Stimulated activated CD4-positive, alpha-beta T cell treated with anti-CD3 and anti-CD28 coated beads, Interleukin-4, amount 100 ng/mL, for 1 hour (primary cell): Measurements from ENCODE around the gene ZFYVE26.

Experiments
- DNase-seq: peaks from one replicate; pipeline ENCODE4 v3.0.0-alpha.2; 2020

Gene ZFYVE26

DNA sequence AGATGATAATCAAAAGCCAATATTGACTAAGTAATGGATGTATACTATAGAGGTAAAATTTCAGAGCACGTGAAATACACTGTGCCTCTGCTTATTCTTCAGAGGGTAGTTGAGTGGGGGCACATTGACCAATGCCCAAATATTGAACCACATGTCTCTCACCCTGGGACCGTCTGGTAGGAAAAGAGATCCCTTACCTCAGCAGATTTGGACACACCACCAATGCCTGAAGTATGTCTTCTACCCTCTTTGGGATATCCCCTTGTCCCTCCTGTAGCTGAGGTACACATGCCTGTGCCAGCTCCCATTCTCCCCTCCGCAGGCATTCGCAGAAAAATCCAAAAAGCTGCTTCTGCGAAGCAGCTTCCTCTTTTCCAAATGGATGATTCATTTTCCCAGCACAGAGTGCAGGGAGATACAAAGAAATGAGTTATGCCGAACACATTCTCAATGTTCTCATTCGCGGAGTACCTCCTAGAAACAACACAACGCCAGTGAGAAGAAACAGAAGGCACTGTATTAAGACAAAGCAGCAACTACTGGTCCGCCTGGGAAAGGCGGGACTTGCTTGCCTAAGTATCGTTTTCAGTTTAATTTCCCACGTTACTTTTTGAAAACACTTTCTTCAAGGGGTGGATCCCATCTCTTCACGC, 691 bp downstream of the ZFYVE26 start:
- DNase-seq: no peak

- DNase-seq: no peak
Observed at GRCh38 chr14:67814821-67815220, 1.6 kb downstream of the ZFYVE26 start.

DNA sequence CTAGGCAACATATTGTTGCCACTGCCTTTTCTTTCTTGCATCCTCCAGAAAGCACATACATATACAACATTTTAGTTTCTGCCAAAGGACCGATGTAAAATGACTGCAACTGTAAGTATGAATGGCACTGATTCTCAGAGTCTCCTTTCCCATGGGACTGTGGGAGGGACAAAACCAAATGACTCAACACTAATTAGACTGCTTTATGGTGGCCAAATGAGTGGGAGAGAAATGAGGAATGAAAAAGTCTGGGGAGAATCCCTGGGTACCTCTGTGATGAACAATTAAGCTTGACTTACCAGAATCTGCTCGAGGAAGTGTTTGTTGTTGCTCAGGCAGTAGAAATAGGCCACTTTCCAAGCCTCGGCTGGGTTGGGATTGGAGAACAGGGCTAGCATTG, 10.1 kb downstream of the ZFYVE26 start:
- no peak for DNase-seq

GRCh38 chr14:67800743-67801142, 15.6 kb downstream of the ZFYVE26 start:
- no peak for DNase-seq

- DNase-seq: no peak
Observed at GRCh38 chr14:67798731-67799130, 17.7 kb downstream of the ZFYVE26 start.

DNA sequence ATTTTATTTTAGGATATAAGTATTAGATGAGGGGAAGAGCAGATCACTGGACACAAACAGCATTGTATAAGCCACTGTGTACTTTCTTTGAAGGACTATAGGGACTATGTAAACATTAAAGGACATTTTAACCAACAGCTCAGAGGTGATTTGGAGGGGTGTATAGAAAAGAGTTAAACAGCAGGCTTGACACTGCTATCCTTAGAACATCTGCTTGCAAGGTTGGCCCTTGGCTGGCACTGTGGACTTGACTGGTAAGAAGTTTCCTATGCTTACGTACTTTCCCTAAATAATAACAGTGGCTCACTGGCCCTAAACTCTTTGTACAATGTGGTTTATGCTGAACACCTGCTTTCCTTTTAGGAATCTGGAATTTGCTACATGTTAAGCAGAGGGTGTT, 28.7 kb downstream of the ZFYVE26 start:
- no peak for DNase-seq

DNA sequence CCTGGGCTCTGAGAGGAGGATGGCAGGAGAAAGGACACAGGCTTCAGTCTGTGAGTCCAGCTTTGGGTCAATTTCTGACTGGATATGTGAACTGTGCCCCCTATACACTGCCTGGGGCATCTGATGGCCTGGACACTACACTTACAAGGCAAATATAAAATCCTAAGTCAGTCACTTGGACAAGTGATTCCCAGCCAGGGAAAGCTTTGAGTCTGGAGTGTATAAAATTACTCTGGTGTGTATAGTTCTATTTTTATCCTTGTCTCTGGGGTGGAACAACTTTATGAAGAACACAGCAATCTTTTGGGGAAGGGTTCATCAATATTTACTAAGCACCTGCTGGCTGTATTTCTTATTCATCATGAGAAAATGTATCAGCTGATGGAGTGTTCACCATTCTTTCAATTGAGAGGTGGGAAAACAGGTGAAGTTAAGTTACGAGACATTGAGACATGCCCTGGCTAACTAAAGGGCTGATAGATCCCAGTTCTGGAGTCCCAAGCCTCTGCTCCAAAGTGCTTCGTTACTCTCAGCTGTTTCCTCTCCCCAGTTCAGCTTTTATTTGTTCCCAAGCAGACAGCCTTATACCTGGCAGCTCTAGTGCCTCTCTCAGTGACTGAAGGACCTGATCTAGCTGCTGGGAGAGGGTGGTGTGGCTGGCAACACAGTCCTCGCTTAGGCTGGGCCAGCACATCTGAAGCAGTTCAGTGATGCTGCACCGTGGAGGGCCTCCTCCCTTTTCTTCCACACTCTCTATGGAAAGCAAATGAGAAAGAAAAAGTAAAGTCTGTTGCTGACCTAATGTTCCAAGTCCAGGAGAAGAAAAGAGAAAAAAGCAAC, 30.9 kb downstream of the ZFYVE26 start:
- no peak for DNase-seq

- no peak for DNase-seq
Observed at GRCh38 chr14:67784244-67784823, 32.1 kb downstream of the ZFYVE26 start.

DNA sequence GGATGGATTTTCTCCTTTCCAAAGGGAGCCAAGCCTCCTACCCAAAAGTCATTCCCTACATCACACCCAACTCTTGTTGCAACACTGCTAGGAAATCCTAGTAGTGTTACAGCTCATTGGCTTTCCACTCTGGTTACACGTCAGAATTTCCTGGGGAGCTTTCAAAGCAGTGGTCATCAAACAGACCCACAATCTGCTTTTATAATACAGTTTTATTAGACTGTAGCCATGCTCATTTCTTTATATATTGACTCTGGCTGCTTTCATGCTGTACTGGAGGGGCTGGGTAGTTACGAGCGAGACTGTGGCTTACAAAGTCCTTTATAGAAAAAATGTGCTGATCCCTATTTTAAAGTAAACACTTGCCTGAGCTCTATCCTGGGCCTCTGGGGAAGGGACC, 34.3 kb downstream of the ZFYVE26 start:
- no peak for DNase-seq

DNA sequence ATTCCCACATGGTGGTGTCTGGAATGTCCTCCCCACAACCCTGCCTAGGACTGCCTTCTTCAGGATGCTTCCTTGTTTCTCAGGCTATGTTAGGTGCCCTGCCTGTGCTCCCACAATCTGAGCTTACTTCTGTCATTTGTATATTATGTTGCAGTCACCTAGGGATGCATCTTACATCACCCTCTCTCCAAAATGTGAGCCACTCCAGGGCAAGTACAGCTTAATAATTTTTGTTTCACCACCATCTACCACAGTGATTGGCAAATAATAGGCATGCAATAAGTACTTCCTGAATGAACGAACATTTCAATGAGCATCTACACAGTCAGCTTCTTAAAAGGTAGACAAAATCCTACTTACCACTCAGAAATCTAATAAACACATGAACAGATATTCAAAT, 37.6 kb downstream of the ZFYVE26 start:
- DNase-seq: no peak

- DNase-seq: no peak
Observed at GRCh38 chr14:67776653-67777322, 39.6 kb downstream of the ZFYVE26 start.

GRCh38 chr14:67773844-67774377, 42.5 kb downstream of the ZFYVE26 start:
- DNase-seq: no peak

GRCh38 chr14:67768219-67768618, 48.2 kb downstream of the ZFYVE26 start:
- DNase-seq: no peak

- no peak for DNase-seq
Observed at GRCh38 chr14:67766035-67766680, 50.2 kb downstream of the ZFYVE26 start.

DNA sequence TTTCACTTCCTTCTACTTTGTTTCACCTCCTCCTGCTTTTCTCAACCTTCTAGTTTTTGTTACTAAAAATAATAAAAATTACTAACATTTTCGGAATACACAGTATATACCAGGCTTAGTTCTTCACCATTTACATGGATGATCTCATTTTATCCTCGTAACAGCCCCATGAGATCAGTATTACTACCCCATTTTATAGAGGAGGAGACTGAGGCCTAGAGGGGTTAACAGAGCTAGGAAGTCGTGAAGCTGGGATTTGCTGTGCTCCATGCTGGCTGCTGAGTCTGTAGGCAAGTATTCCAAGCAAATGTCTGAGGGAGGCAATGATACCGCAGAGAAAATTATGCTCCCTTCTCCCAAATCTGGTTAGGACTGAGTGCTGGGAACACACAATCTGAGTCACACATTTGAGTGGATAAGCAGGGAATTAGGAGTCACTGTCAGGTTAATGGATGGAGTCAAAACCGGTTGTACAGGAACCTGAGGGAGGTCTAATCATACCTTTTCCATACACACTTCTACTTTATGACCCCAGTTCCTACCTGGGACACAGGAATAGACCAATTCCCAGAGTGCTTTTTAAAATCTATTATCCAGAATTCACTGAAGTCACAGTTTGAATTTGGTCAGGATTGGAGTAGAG, 51.1 kb downstream of the ZFYVE26 start:
- no peak for DNase-seq

DNA sequence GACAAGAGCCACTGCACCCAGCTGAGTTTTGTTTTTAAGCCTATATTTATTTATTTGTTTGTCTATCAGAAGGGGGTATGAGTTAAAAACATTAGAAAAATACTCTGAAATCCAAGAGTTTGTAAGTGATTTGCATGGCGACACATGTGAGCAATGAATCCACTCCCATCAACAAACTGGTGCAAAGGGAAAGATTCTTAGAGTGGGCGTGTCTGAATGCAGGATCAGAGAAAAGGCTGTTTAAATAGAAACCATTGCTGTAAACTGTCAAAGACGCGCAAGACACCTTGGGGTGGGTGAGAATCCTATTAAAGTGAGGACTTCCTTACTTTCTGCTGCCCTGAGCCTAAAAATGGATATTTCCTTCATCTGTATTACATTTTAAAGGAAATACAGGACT, 51.9 kb downstream of the ZFYVE26 start:
- DNase-seq: no peak

DNA sequence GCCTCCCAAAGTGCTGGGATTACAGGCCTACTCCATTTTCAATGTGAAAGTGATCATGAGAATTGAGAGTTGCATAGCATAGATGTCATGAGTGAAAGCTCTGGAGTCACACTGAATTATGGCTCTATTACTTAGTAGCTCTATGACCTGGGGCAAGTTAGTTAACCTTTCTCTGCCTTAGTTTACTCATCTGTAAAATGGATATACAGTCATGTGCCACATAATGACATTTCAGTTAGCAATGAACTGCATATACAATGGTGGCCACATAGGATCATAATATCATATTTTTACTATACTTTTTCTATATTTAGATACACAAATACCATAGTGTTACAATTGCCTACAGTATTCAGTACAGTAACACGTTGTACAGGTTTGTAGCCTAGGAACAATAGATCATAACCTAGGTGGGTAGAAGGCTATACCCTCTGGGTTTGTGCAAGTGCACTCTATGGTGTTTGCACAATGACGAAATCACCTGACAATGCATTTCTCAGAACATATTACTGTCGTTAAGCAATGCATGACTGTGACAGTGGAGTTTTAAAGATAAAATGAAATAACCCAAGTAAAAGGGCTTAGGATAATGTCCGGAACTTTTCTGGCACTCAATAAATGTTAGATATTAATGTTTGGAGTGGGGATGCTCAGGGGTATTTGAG, 53.1 kb downstream of the ZFYVE26 start:
- no peak for DNase-seq

- DNase-seq: no peak
Observed at GRCh38 chr14:67762051-67762450, 54.3 kb downstream of the ZFYVE26 start.

DNA sequence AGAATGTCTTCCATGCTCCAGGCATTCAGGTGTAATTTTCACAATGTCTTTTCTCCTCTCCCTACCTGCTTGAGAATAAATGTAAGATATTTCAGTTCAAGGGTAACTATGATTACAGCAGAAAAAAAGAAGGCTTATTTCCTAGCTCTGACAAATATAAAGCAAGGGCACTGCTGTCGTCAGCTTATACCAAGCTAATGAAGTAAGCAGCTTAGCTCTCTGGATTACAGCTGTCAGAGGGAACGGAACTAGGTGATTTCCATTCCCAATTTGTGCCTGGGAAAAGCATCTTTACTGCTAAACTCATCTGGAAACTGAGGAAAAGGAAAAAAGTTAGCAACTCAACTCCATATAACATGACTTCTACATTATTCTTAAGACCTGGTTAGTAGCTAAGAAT, 56.5 kb downstream of the ZFYVE26 start:
- DNase-seq: no peak

- DNase-seq: no peak
Observed at GRCh38 chr14:67757175-67757574, 59.2 kb downstream of the ZFYVE26 start.

- no peak for DNase-seq
Observed at GRCh38 chr14:67756496-67756895, 59.9 kb downstream of the ZFYVE26 start.
